HG03460 (cell line): Measurements from ENCODE around the gene MS4A5.
A peak's percentile ranks its signal among the peaks of the same experiment; 100 is the strongest.
"Not testable (repeated sequence)": the region's sequence is repeated elsewhere in the genome, so short reads cannot be mapped to it uniquely, and the experiment has no call there.

Experiments
- ATAC-seq: cut with Tn5 transposase; IDR thresholded peaks from one replicate; pipeline ENCODE4 v1.9.1; 2021; ENCODE audit not compliant: unreplicated experiment

Gene MS4A5

GRCh38 chr11:60429272-60429671, at the start of gene MS4A5:
Gene MS4A5 (plus strand): TSS chr11:60429572. CDS start chr11:60429675, 103 bp downstream.
- no peak for ATAC-seq

GRCh38 chr11:60389279-60389910, 40.0 kb upstream of the MS4A5 start:
- peak; percentile 85 for ATAC-seq

DNA sequence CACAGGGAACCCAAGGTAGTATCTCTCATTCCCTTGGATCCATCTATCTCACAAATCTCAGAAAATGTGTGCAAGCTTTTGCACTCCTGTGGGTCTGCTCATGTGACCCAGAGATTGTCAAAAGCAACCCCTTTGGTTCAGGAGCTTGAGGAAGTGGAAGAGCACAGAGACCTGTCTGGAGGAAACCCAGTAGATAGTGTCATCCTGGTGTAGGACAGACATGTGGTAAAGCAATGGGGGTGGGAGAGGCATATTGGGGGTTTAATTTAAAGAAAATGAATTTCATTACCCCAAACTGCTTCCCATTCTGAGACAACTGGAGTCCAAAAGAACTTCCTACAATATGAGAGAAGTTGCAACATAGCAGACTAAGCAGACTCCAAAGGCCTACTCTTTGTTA, 39.0 kb upstream of the MS4A5 start:
- ATAC-seq, result no peak

DNA sequence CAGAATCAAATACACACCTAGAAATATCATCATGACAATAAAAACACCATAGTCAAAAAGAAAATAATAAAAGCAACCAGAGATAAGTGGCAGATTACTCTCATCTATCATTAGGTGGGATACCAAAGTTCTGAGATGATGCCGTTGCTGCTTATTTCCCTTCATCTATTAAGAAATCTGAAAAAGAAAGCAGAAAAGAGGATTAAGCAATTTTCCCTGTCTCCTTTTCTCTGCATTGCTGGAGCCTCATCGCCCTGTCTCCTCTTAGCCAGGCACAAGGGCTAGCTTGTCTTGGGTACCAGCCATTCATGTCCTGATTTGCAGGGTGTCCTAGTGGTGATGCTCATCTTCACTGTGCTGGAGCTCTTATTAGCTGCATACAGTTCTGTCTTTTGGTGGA, 37.0 kb upstream of the MS4A5 start:
- no peak for ATAC-seq

DNA sequence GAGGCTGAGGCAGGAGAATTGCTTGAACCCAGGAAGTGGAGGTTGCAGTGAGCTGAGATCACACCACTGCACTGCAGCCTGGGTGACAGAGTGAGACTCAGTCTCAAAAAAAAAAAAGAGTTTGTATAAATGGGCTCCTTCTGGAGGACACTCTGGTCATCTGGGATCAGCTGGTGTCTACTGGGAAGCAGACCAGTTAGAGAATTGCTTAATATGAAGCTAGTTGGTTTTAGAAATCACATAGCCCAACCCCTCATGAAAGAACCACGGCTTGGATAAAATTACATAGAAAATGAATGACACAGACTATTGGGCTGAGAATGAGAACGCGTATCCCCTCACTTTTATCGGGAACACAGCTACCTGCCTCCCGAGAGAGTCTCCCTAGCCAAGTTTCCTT, 36.4 kb upstream of the MS4A5 start:
- no peak for ATAC-seq

DNA sequence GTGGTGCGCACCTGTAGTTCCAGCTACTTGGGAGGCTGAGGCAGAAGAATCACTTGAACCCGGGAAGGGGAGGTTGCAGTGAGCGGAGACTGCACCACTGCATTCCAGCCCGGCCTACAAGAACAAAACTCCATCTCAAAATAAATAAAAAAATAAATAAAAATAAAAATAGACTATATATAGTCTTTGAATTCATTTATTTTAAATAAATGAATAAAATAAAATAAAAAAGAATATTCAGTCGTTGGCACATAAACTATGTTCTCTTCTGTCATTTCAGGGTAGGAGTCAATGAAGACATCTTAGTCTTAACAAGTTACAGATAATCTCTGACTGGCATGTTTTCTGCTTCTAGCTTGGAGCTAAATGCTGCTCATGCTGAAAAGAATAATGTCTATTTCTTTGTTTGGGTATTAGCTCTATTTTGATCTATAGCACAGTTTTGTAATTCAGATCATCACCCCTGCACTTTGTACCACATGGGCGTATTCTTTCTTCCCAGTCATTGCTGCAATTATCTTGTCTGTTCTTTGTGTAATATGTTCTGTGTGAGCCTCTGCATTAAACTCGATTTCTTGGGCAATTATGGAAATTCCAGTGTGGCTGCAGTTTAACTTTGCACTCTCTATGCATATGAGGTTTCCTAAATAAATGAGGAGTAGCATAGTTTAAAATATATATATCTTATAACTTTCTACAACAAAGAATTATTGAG, 34.5 kb upstream of the MS4A5 start:
- ATAC-seq, result no peak

GRCh38 chr11:60396382-60396781, 33.0 kb upstream of the MS4A5 start, which contains the start of gene MS4A14:
Gene MS4A14 (plus strand): TSS chr11:60396459. CDS start chr11:60396579, 120 bp downstream.
- ATAC-seq, result peak; percentile 20

GRCh38 chr11:60396799-60397198, 32.6 kb upstream of the MS4A5 start:
- ATAC-seq, result peak; percentile 77

DNA sequence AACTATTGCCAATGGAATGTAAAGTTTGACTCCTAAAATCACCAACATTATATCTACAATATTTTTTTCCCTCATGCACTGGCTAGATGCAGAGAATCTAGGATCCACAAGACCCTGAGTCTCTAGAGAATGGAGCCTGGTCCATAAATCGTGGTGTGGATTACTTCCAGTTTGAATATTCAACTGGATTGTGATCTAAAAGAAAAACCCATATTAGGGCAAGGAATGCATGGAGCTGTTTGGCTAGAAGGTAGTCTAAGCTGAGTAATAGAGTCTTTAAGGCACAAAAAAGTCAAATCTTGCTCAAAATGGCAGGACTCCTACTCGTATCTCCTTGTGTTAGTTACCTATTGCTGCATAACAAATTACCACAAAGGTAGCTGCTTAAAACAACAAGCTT, 9.4 kb upstream of the MS4A5 start:
- ATAC-seq, result no peak

- ATAC-seq, result no peak
Measured at GRCh38 chr11:60422609-60423008, 6.8 kb upstream of the MS4A5 start.

GRCh38 chr11:60428517-60428916, 855 bp upstream of the MS4A5 start:
- no peak for ATAC-seq

DNA sequence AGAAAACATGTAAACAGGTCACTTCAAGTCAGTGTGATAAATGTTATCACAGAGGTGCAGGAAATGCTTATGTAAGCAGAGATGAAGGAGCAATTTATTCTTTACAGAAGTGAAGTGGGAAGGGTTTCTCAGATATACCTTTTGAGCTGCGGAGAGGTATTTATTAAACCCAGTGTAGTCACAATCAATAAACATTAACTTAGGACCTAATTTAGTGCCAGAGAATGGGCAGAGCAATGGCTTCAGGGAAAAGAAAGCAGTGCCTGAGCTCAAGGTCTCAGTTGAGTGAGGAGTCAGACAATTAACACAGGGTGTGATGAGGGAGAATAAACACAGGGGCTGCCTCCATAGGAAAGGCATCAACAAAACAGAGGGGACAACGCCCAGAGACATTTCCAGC, 1.9 kb downstream of the MS4A5 start:
- ATAC-seq, result no peak

- no peak for ATAC-seq
Measured at GRCh38 chr11:60433401-60433800, 4.0 kb downstream of the MS4A5 start.

DNA sequence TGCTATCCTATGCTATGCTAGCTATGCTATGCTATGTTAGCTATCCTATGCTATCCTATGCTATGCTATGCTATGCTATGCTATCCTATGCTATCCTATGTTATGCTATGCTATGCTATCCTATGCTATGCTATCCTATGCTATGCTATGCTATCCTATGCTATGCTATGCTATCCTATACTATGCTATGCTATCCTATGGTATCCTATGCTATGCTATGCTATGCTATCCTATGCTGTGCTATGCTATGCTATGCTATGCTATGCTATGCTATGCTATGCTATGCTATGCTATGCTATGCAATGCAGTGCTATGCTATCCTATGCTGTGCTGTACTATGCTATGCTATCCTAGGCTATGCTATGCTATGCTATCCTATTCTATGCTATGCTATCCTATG, 17.7 kb downstream of the MS4A5 start:
- ATAC-seq, result no peak

GRCh38 chr11:60447846-60448245, 18.5 kb downstream of the MS4A5 start:
- ATAC-seq, result no peak

DNA sequence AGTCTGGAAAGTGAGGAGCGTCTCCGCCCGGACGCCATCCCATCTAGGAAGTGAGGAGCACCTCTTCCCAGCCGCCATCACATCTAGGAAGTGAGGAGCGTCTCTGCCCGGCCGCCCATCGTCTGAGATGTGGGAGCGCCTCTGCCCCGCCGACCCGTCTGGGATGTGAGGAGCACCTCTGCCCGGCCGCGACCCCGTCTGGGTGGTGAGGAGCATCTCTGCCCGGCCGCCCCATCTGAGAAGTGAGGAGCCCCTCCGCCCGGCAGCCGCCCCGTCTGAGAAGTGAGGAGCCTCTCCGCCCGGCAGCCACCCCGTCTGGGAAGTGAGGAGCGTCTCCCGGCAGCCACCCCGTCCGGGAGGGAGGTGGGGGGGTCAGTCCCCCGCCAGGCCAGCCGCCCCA, 21.8 kb downstream of the MS4A5 start:
- ATAC-seq, result not testable (repeated sequence)

DNA sequence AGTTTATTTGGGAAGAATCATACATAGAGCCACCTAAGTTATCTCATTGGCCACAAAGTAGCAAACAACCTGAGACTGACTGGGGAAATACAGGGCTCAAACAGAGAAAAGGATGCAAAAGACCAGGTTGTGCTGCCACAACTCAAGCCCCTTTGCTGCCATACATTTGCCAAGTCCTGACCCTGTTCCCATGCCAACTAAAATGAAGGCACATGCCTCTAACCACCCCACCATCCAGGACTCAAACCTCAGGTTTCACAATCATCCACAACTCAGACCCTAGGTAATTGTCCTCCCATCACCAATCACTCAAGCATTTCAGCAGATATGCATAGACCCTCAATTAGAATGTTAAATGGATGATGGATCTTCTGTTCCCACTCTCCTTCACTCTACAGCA, 24.8 kb downstream of the MS4A5 start:
- ATAC-seq, result no peak

DNA sequence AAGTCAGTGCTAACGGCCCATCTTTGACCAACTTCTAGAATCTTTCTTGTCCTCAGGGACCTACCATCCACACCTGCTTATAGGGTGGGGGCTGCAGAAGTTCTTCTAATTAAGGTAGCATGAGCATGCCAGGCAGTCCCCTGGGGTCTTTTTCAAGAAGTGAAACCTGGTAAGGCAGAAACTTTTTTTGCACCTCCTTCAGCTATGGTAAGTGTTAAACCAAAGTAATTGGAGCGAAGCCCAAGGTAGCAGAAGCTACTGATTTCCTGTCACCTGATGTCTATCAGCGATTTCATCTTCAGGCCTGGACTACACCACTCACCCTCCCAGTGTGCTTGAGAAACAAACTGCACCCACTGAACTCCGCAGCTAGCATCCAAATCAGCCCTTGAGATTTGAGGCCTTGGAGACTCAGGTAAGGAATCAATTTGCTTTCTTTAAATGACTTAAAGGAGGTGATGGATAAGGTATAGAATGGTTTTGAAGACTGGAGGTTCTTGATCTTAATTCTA, 26.2 kb downstream of the MS4A5 start, which contains the start of gene MS4A1:
MS4A1 (plus strand) TSS at position 317 of the 512 bp plus-strand sequence. CDS start 6,528 bp downstream, outside the sequence.
- ATAC-seq, result peak; percentile 87

GRCh38 chr11:60457576-60457975, 28.2 kb downstream of the MS4A5 start:
- ATAC-seq, result peak; percentile 33

DNA sequence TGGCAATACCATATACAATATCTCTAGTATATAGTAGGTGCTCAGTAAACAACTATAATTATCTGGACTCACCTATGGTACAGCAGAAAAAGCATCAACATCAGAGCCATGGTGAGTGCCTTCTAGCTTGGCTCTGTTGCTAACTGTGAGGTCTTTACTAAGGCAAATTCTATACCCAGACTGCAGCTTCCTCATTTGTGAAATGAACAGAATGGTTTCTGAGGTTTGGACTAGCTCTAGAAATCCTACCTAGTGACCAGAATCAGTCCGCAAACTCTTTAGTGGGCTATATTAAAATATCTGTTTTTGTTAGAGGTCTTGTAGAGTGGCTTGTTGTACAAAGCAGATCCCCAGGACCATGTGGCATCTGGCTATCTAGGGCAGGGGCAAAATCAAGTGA, 30.0 kb downstream of the MS4A5 start:
- ATAC-seq, result no peak

DNA sequence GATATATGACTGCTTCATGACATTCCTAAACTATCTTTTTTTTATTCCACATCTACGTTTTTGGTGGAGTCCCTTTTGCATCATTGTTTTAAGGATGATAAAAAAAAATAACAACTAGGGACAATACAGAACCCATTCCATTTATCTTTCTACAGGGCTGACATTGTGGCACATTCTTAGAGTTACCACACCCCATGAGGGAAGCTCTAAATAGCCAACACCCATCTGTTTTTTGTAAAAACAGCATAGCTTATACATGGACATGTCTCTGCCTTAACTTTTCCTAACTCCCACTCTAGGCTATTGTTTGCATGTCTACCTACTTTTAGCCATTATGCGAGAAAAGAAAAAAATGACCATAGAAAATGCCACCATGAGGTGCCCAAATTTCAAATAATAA, 39.5 kb downstream of the MS4A5 start:
- ATAC-seq, result no peak

- ATAC-seq, result no peak
Measured at GRCh38 chr11:60469723-60470122, 40.4 kb downstream of the MS4A5 start.
